Glutamatergic neuron (in vitro differentiated cells): Measurements from ENCODE around the gene PPP4R3B. TPM values are rescaled to one million over a fixed set of nuclear protein-coding genes. Genes with fewer than 3 reads are reported as not detected.

Experiments
- DNase-seq: peaks from one replicate; pipeline ENCODE4 v3.0.0; 2022
- H3K27ac Mint-ChIP-seq: one replicate; pipeline ENCODE4 v1.8.0; 2020; ENCODE audit warnings: mild to moderate bottlenecking, mixed read lengths, inconsistent platforms; ENCODE audit not compliant: unreplicated experiment
- H3K27me3 Mint-ChIP-seq: one replicate; pipeline ENCODE4 v1.8.0; 2020; ENCODE audit warnings: mild to moderate bottlenecking, moderate library complexity, mixed read lengths, inconsistent platforms; ENCODE audit not compliant: unreplicated experiment
- H3K36me3 Mint-ChIP-seq: one replicate; pipeline ENCODE4 v1.8.0; 2020; ENCODE audit warnings: mild to moderate bottlenecking, mixed read lengths, inconsistent platforms; ENCODE audit not compliant: unreplicated experiment
- H3K4me1 Mint-ChIP-seq: one replicate; pipeline ENCODE4 v1.8.0; 2020; ENCODE audit warnings: mild to moderate bottlenecking, low read depth, mixed read lengths, inconsistent platforms; ENCODE audit not compliant: unreplicated experiment
- H3K4me3 Mint-ChIP-seq: one replicate; pipeline ENCODE4 v1.8.0; 2020; ENCODE audit warnings: mild to moderate bottlenecking, mixed read lengths, inconsistent platforms; ENCODE audit not compliant: unreplicated experiment
- H3K9me3 Mint-ChIP-seq: one replicate; pipeline ENCODE4 v1.8.0; 2020; ENCODE audit warnings: mild to moderate bottlenecking, moderate library complexity, mixed read lengths, inconsistent platforms; ENCODE audit not compliant: unreplicated experiment
- total RNA-seq: library from RNA; stranded (reverse); fragmentation: NEBNext Ultra II Directional; extraction: Animal tissue kit (Norgen Biotek cat#: 25700); gene quantifications from one replicate; pipeline ENCODE4 v1.2.1, GENCODE V29; 2021; ENCODE audit not compliant: unreplicated experiment
- TF ChIP-seq, protein P1 (sequence below): fragments of 200-600 bp; sonication (generic); IDR thresholded peaks from one replicate; pipeline ENCODE4 v1.5.0; 2021; ENCODE audit not compliant: partially characterized antibody, unreplicated experiment

The PPP4R3B gene
- total RNA-seq, 1 donor from 2014 or later, result 55.0 TPM

DNA sequence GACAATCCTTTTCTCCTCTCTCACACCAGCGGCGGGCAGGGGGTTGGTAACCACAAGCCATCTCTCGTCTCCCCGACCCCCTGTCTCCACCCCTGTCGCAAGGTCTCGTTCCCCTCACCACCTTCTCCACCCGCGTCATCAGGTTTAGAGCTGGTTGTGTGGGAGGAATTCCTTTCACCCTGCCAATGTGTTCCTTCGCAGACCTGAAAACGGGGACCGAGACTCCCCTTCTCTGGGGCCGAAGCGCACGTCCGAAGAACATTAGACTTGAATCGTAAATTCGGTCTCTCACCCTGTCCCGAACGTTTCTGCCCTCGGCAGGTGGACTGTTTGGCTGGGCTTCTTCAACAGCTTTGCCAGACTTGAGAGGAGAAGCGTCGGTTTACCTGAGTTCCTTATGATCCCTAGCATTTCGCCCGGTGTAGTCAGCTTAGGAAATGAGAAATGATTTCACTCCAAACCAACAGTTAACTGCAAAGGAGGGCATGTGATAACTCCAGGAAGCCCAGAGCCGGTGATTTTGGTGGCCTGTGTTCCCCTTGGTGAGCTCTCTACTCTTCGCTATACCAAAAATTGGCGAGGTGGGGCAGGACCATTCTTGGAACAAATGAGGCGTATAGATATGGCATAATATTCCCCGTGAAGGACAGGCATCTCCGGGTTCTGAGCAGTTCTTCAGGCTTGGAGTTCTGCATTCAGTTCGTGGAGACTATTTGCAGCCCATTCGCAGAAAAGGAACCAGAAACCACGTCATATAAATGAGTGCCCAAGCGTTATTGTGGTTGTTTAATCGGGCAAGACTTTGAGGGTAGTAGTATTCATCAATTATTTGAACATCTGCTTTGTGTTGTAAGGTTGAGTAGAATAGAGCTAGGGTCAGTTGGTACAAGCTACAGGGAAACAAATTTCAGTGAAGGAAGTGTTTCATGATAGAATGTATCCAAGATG, 97.2 kb downstream of the PPP4R3B start:
- Mint-ChIP-seq H3K27me3 (peaks cover 2% of the 10 kb centered on the region), H3K4me1 (peaks cover 7% of the 10 kb centered on the region), H3K27ac (no peak overlapping the region), H3K36me3 (no peaks in the 10 kb centered on the region), H3K9me3 (no peaks in the 10 kb centered on the region), H3K4me3 (peak overlapping the region; percentile 98)
- TF ChIP-seq, protein P1, sequence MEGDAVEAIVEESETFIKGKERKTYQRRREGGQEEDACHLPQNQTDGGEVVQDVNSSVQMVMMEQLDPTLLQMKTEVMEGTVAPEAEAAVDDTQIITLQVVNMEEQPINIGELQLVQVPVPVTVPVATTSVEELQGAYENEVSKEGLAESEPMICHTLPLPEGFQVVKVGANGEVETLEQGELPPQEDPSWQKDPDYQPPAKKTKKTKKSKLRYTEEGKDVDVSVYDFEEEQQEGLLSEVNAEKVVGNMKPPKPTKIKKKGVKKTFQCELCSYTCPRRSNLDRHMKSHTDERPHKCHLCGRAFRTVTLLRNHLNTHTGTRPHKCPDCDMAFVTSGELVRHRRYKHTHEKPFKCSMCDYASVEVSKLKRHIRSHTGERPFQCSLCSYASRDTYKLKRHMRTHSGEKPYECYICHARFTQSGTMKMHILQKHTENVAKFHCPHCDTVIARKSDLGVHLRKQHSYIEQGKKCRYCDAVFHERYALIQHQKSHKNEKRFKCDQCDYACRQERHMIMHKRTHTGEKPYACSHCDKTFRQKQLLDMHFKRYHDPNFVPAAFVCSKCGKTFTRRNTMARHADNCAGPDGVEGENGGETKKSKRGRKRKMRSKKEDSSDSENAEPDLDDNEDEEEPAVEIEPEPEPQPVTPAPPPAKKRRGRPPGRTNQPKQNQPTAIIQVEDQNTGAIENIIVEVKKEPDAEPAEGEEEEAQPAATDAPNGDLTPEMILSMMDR, result no peak
- DNase-seq, result peak; percentile 19

DNA sequence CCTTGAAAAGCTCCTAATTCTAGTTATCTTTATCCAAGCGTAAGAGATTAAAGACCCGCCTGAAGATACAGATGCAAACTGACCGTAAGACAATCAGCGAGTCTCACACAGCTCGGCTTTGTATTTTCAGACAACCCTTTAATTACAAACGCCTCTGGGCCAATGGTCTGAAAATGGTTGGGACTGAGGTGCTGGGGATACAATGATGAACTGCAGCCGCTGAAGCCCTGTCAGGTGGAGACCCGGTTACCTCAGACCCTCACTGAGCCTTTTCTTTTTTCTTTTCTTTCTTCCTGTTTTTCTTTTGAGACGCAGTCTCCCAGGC, 98.6 kb downstream of the PPP4R3B start:
- H3K4me3 Mint-ChIP-seq, result peak overlapping the region; percentile 98
- H3K9me3 Mint-ChIP-seq, result no peaks in the 10 kb centered on the region
- H3K27ac Mint-ChIP-seq, result peak overlapping the region; percentile 90
- peaks cover 2% of the 10 kb centered on the region for H3K27me3 Mint-ChIP-seq
- peaks cover 7% of the 10 kb centered on the region for H3K4me1 Mint-ChIP-seq
- TF ChIP-seq, protein P1, result no peak
- no peaks in the 10 kb centered on the region for H3K36me3 Mint-ChIP-seq
- no peak for DNase-seq

DNA sequence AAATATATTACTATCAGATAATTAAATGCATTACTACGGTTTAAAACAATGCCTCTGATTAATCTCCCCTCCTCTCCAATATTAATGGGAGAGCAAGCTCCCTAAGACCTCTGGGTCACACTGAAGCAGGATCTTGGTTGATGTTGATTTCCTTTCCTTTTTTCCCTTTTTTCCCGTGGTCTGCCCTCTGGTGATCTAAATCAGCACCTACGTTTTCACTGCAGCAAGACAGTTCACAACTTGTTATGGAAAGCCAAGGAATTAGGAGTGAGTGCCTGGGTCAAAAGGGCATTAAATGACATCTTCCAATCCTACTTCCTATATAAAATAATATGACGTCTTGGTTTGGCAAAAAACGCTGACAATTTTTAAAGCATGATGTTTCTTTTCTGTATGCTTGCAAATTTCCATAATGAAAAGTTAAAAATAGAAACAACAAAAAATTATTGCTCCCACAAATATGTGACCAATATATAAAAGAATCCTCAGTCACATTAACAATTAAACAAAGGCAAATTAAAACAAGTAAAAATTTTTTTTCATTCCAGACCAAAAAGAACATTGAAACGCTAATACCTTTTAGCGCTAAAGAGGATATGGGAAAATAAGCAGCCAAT, 105.8 kb downstream of the PPP4R3B start:
- no peak overlapping the region for H3K4me3 Mint-ChIP-seq
- H3K4me1 Mint-ChIP-seq, result no peaks in the 10 kb centered on the region
- TF ChIP-seq, protein P1, result peak; percentile 54

DNA sequence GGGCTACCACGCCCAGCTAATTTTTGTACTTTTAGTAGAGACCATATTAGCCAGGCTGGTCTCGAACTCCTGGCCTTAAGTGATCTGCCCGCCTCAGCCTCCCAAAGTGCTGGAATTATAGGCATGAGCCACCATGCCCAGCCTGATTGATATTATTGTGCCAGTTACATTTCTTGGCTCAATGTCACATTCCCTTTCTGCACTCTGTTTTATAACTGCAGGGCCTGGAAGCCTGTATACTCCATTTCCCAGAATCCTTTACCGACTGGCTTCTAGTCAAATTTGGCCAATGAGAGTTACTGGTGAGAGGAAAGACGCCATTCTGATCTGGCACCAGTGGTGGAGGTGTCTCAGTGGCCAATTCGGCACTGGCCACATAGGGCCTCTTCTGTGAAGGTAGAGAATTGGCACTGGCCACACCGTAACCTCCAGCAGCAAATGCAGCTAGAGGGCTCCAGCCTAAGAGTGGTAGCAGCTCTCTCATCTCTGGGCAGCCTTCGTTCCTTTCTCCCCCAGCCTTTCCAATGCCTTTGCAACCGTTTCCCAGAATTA, 114.8 kb downstream of the PPP4R3B start:
- no peaks in the 10 kb centered on the region for H3K36me3 Mint-ChIP-seq
- no peak overlapping the region for H3K4me3 Mint-ChIP-seq
- no peaks in the 10 kb centered on the region for H3K9me3 Mint-ChIP-seq
- H3K27ac Mint-ChIP-seq, result no peak overlapping the region
- H3K4me1 Mint-ChIP-seq, result peaks cover 5% of the 10 kb centered on the region
- TF ChIP-seq, protein P1, result no peak
- DNase-seq, result no peak
- no peaks in the 10 kb centered on the region for H3K27me3 Mint-ChIP-seq

More for the DNA sequence above, 105.8 kb downstream of the PPP4R3B start:
- Mint-ChIP-seq H3K36me3 (no peaks in the 10 kb centered on the region), H3K27me3 (no peaks in the 10 kb centered on the region), H3K9me3 (no peaks in the 10 kb centered on the region), H3K27ac (no peak overlapping the region)
- DNase-seq, result no peak
